Subcutaneous abdominal adipose tissue (tissue), 5 donors: Measurements from ENCODE around the gene SELENBP1.
"Not testable (repeated sequence)": the region's sequence is repeated elsewhere in the genome, so short reads cannot be mapped to it uniquely, and the experiment has no call there.

Experiments
- H3K27ac ChIP-seq: one replicate; pipeline ENCODE4 v1.7.0; 2013; ENCODE audit warnings: low read depth, mild to moderate bottlenecking, inconsistent platforms, low read length, moderate library complexity
- H3K27me3 ChIP-seq, 5 donors: one replicate each; pipeline ENCODE4 v1.7.0; 2013; ENCODE audit warnings: low read length in 5 of 5, inconsistent platforms in 1 of 5; ENCODE audit not compliant: control insufficient read depth in 5 of 5, insufficient read depth in 4 of 5
- H3K36me3 ChIP-seq, 5 donors: one replicate each; pipeline ENCODE4 v1.7.0; 2013; ENCODE audit warnings: low read length in 5 of 5; ENCODE audit not compliant: control insufficient read depth in 5 of 5, insufficient read depth in 5 of 5
- H3K4me1 ChIP-seq, 5 donors: one replicate each; pipeline ENCODE4 v1.7.0; 2013; ENCODE audit warnings: low read length in 5 of 5, mild to moderate bottlenecking in 3 of 5, moderate library complexity in 1 of 5; ENCODE audit not compliant: control insufficient read depth in 5 of 5, insufficient read depth in 5 of 5
- H3K4me3 ChIP-seq, 5 donors: one replicate each; pipeline ENCODE4 v1.7.0; 2013; ENCODE audit warnings: low read length in 5 of 5, low read depth in 1 of 5
- H3K9ac ChIP-seq, 5 donors: one replicate each; pipeline ENCODE4 v1.7.0; 2013; ENCODE audit warnings: low read length in 5 of 5, mild to moderate bottlenecking in 4 of 5, moderate library complexity in 3 of 5
- H3K9me3 ChIP-seq, 5 donors: one replicate each; pipeline ENCODE4 v1.7.0; 2013; ENCODE audit warnings: low read length in 5 of 5; ENCODE audit not compliant: control insufficient read depth in 5 of 5
- donor health status: healthy.
- donor health status: healthy.
- donor health status: healthy.
- donor health status: healthy.
- donor health status: healthy.

The SELENBP1 gene

DNA sequence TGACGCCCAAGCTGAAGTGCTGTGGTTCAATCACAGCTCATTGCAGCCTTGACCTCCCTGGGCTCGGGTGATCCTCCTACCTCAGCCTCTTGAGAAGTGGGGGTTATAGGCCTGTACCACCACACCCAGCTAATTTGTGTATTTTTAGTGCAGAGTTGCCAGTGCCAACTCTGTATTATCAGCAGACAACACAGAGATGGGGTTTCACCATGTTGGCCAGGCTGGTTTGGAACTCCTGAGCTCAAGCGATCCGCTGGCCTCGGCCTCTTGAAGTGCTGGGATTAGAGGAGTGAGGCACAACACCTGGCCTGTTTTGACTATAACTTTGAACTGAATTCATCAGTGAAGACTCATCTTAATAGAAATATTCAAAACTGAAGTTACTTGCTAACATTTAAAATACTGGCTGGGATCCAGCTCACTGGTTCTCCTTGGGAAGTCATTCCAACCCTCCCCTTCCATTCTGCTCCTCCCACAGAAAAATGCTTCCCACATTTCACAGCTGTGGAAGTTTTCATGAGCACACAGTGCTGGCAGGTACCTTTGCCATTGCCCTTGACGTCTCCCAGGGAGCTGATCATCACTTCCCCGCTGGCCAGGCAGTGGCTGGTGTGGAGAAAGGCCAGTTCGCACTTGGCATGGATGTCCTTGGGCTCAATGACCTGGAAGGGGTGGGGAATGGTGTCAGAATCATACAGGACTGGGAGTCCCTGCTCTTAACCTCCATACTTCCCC lies 4.7 kb downstream of the SELENBP1 start:
- H3K36me3 ChIP-seq, result peaks cover 0 to 55% (median 35%) of the 10 kb centered on the region in 5 donors
- peak overlapping the region; percentile 97 for H3K27ac ChIP-seq
- H3K9ac ChIP-seq, result peak overlapping the region in 3 of 5 donors; percentile 12 to 63 (median 20)
- peaks cover 8 to 67% (median 61%) of the 10 kb centered on the region in 5 donors for H3K4me1 ChIP-seq
- H3K27me3 ChIP-seq, result no peaks in the 10 kb centered on the region
- H3K9me3 ChIP-seq, result no peaks in the 10 kb centered on the region
- peak overlapping the region in 1 of 5 donors; percentile 24 for H3K4me3 ChIP-seq

DNA sequence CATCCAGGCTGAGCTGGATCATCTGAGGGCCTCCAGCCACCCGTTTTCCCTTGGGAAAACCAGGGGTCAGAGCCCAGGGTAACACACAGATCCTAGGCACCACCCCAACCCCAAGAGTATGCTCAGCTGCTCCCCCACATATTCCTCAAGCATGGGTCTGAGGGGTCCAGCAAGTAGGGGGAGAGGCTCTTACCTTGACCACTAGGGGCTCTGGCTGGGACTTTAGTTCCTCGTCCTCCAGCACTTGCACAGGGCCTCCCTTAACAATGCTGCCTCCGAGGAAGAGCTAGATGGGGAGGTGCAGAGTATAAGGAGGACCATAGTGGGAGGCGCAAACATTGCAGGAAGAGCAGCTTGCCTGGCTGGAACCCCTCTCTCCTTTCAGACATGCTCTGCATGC lies 7.5 kb downstream of the SELENBP1 start:
- Histone ChIP-seq H3K4me1 (peaks cover 8 to 39% (median 33%) of the 10 kb centered on the region in 5 donors), H3K27me3 (no peaks in the 10 kb centered on the region), H3K36me3 (peaks cover 0 to 68% (median 40%) of the 10 kb centered on the region in 5 donors), H3K9me3 (peaks cover 0 to 9% (median 0%) of the 10 kb centered on the region in 5 donors), H3K4me3 (no peak overlapping the region), H3K9ac (no peak overlapping the region), H3K27ac (no peak overlapping the region)

DNA sequence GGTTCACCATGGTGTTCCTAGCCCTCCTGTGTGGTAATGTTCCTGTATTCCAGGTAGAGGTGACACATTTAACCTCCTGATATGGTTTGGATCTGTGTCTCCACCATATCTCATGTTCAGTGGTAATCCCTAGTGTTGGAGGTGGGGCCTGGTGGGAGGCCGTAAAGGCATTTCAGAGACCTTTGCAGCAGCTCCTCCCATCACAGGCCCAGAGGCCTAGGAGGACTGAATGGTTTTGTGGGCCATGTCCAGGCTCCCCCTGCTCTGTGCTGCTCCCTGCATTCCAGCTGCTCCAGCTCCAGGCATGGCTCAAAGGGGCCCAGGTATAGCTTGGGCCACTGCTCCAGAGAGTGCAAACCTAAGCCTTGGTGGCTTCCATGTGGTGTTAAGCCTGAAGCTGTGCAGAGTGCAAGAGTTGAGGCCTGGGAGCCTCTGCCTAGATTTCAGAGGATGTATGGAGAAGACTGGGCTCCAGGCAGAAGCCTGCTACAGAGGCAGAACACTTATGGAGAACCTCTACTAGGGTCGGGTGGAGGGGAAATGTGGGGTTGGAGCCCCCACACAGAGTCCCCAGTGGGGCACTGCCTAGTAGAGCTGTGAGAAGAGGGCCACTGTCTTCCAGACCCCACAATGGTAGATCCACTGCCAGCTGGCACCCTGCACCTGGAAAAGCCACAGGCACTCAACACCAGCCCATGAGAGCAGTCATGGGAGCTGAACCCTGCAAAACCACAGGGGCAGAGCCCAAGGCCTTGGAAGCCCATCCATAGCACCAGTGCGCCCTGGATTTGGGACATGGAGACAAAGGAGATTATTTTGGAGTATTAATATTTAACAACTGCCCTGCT lies 10.0 kb downstream of the SELENBP1 start:
- peaks cover 0 to 9% (median 0%) of the 10 kb centered on the region in 5 donors for H3K9me3 ChIP-seq
- H3K27ac ChIP-seq, result no peak overlapping the region
- H3K27me3 ChIP-seq, result no peaks in the 10 kb centered on the region
- H3K9ac ChIP-seq, result no peak overlapping the region
- H3K36me3 ChIP-seq, result peaks cover 0 to 54% (median 40%) of the 10 kb centered on the region in 5 donors
- H3K4me1 ChIP-seq, result peaks cover 0 to 15% (median 8%) of the 10 kb centered on the region in 5 donors
- no peak overlapping the region for H3K4me3 ChIP-seq

DNA sequence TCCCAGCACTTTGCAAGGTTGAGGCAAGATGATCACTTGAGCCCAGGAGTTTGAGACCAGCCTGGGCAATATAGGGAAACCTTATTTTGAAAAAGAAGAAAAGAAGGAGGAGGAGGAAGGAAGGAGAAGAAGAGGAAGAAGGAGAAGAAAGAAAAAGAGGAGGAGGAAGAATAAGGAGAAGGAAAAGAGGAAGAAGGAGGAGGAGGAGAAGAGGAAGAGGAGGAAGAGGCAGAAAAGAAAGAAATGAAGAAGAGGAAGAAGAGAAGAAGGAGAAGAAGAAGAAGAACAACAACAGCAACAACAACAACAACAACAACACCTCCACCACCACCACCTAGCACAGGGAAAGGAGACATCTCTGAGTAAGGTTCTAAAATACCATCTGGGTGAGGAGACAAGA lies 10.6 kb downstream of the SELENBP1 start:
- Histone ChIP-seq H3K27ac (no peak overlapping the region), H3K36me3 (peaks cover 0 to 51% (median 37%) of the 10 kb centered on the region in 5 donors), H3K9ac (no peak overlapping the region), H3K9me3 (peaks cover 0 to 9% (median 0%) of the 10 kb centered on the region in 5 donors), H3K4me1 (peaks cover 0 to 10% (median 4%) of the 10 kb centered on the region in 5 donors), H3K27me3 (no peaks in the 10 kb centered on the region), H3K4me3 (no peak overlapping the region)

DNA sequence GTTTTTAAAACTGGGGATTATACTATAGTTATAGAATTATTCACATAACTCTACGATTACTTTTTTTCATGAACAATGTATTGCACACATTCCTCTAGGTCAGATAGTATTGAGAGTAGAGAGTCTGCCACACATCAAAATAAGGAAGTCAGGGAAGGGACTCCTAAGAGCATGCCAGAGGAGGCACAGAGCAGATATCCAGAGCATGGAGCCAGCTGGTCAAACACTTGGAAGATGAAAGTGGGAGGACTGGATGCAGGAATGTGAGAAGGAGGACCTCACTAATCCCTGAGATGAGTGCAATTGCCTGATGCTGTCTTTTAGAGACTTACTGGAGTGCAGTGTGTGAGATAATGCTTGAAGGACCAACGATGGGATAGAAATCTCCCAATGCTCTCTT lies 15.8 kb downstream of the SELENBP1 start:
- H3K9me3 ChIP-seq, result no peaks in the 10 kb centered on the region
- no peaks in the 10 kb centered on the region for H3K27me3 ChIP-seq
- no peak overlapping the region for H3K4me3 ChIP-seq
- H3K27ac ChIP-seq, result no peak overlapping the region
- peaks cover 0 to 3% (median 0%) of the 10 kb centered on the region in 5 donors for H3K36me3 ChIP-seq
- no peaks in the 10 kb centered on the region for H3K4me1 ChIP-seq
- H3K9ac ChIP-seq, result no peak overlapping the region

DNA sequence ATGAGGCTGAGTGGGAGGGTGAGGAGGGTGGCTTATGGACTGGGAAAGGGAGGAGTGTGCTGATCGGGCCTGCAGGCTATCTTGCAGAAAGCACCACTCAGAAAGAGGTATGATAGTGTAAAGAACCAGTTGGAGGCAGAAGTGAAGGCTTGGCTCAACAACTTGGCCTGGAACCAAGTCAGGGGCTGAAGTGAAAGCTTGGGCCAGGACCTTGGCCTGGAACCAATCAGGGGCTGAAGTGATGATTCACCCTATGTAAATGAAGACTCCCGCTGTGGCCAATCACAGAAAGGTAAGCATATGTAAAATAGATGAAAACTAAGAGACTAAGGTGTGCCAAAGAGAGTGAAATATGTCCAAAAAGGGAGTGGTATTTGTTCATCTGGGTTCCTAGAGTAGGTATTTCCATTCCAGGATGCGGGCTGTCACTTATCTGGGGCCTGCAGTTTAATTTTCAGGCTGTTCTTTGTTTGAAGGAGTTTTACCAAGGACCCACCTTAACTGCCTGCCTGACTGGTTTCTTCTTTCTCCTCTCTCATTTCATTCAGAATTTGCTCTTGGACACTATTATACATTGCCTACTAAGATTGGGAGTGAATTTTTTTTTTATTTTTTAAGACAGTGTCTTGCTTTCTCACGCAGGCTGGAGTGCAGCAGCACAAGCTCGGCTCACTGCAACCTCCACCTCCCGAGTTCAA lies 20.3 kb downstream of the SELENBP1 start:
- H3K4me1 ChIP-seq, result peaks cover 0 to 5% (median 5%) of the 10 kb centered on the region in 5 donors
- H3K36me3 ChIP-seq, result no peaks in the 10 kb centered on the region
- H3K9ac ChIP-seq, result no peak overlapping the region
- H3K27me3 ChIP-seq, result no peaks in the 10 kb centered on the region
- H3K27ac ChIP-seq, result no peak overlapping the region
- no peak overlapping the region for H3K4me3 ChIP-seq
- H3K9me3 ChIP-seq, result no peaks in the 10 kb centered on the region

DNA sequence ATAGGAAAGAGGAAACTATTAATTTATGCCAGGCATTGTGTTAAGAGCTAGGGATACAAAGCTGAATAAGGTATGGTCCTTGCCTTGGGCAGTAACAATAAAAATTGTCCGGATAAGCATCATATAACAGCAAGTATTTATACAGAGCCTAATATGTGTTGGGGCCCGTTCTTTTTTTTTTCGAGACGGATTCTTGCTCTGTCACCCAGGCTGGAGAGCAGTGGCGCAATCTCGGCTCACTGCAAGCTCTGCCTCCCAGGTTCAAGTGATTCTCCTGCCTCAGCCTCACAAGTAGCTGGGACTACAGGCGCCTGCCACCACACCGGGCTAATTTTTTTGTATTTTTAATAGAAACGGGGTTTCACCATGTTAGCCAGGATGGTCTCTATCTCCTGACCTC lies 22.2 kb downstream of the SELENBP1 start:
- H3K9me3 ChIP-seq, H3K4me3 ChIP-seq, H3K27me3 ChIP-seq, H3K9ac ChIP-seq, H3K27ac ChIP-seq, H3K36me3 ChIP-seq: not testable (repeated sequence)
- H3K4me1 ChIP-seq, result peaks cover 9 to 18% (median 15%) of the 10 kb centered on the region in 5 donors

DNA sequence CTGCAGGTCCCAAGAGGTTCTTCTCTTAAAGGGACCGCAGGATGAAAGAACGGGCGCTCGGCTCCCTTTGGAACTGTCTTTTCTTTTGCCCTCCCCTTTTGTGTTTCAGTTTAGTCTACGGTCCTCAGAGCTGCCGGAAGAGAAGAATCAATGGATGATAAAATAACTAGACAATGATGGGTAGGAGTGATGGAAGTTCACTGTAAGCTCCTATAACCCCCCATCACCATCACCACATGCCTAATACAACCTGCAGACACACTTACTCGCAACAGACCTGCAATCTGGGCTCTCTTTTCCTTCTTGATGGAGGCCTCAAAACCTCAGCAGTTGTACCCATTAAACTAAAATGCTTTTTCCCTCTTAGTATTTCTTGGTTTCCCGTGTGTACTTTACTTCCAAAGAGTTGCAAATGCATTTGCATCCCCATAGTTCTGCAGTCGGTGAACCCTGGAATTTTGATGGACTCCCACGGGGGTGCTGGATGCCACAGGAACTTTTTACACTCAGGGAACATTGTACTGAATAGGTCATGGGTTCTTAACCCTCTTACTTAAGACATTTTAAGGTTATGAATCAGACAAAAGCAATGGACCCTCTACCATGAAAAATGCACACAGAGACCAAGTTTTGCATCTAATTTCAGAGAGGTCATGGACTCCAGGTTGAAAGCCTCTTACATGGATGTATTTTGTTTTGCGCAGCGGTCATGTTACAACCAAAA lies 24.8 kb downstream of the SELENBP1 start:
- peaks cover 0 to 28% (median 24%) of the 10 kb centered on the region in 5 donors for H3K36me3 ChIP-seq
- H3K4me1 ChIP-seq, result peaks cover 9 to 18% (median 15%) of the 10 kb centered on the region in 5 donors
- H3K9me3 ChIP-seq, result no peaks in the 10 kb centered on the region
- peak overlapping the region in 2 of 5 donors; percentile 4 to 52 for H3K9ac ChIP-seq
- no peaks in the 10 kb centered on the region for H3K27me3 ChIP-seq
- peak overlapping the region; percentile 73 to 98 (median 89) for H3K4me3 ChIP-seq
- peak overlapping the region; percentile 39 for H3K27ac ChIP-seq

DNA sequence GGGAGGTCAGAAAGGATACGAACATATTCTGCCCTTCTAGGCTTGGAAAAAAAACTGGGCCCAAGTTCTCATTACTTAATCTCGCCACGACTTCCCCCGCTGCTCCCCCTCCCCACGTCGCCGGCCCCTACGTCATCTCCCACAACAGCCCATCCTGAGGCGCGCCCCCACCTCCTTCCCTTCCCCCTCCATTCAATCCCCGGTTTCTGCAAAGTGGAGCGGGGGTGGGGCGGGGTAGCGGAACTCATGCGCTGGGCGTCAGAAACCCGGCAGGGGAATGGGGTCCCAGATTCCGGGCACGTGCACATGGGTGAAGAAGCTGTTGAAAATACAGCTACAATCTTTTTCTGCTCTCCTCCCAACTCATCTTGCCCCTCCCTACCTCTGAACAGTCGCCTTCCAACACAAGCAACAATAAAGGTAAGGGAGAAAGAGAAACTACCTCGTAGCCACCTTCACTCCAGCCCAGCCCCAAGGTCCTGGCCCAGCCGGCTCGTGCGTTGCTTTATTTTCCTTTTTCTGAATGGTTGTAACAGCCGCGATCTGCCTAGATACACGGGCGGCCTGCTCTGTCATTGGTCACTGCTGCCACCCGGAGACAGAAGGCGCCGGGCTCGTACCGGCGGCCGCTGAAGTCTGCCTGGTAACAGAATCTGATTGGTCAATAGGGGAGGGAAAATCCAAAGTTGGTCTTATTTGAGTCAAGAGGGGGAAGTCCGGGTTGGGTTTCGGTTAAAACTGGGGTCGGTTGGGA lies 25.6 kb downstream of the SELENBP1 start, which contains the start of gene RFX5:
TSS of gene RFX5 (minus strand) at position 484 of the 754 bp plus-strand sequence. CDS start 932 bp downstream, outside the sequence.
- peak within 1 kb of the TSS; percentile 85 to 98 (median 93) for H3K4me3 ChIP-seq
- no peaks in the 10 kb centered on the region for H3K9me3 ChIP-seq
- H3K9ac ChIP-seq, result peak within 1 kb of the TSS; percentile 84 to 94 (median 91)
- H3K27ac ChIP-seq, result peak within 1 kb of the TSS; percentile 98
- no peaks in the 10 kb centered on the region for H3K27me3 ChIP-seq
- peaks cover 0 to 35% (median 27%) of the 10 kb centered on the region in 5 donors for H3K36me3 ChIP-seq
- peaks cover 9 to 18% (median 15%) of the 10 kb centered on the region in 5 donors for H3K4me1 ChIP-seq
